ENCODE data around the gene GSS.

Gene GSS

DNA sequence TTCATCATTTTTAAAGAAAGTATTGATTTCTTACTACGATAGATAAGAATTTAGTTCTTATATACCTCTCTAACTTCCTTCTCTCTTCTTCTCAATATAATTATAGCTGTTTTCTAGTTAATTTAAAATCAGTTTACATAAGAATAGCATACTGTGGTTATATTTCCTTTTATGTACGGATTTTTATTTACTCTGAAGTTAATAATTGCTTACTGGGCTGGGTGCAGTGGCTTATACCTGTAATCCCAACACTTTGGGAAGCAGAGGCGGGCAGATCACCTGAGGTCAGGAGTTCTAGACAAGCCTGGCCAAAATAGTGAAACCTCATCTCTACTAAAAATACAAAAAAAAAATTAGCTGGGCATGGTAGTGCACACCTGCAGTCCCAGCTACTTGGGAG lies 69.5 kb downstream of the GSS start:
- H3K27ac ChIP-seq (ENCODE audit: low read depth, low read length, poor library complexity, severe bottlenecking) = no peak overlapping the region
- H3K79me2 ChIP-seq (ENCODE audit: insufficient read depth, low read length) = no peaks in the 10 kb centered on the region
- no peak overlapping the region for H3K4me2 ChIP-seq (ENCODE audit: low read length)
- no peaks in the 10 kb centered on the region for H3F3A ChIP-seq (ENCODE audit: insufficient read depth, low read length)
- H3K9me3 ChIP-seq (ENCODE audit: low read length) = no peaks in the 10 kb centered on the region
- no peak for TF ChIP-seq EZH2 (IDR thresholded peaks at IDR 0.05; ENCODE audit: borderline replicate concordance, low read length)
- TF ChIP-seq, protein P1, sequence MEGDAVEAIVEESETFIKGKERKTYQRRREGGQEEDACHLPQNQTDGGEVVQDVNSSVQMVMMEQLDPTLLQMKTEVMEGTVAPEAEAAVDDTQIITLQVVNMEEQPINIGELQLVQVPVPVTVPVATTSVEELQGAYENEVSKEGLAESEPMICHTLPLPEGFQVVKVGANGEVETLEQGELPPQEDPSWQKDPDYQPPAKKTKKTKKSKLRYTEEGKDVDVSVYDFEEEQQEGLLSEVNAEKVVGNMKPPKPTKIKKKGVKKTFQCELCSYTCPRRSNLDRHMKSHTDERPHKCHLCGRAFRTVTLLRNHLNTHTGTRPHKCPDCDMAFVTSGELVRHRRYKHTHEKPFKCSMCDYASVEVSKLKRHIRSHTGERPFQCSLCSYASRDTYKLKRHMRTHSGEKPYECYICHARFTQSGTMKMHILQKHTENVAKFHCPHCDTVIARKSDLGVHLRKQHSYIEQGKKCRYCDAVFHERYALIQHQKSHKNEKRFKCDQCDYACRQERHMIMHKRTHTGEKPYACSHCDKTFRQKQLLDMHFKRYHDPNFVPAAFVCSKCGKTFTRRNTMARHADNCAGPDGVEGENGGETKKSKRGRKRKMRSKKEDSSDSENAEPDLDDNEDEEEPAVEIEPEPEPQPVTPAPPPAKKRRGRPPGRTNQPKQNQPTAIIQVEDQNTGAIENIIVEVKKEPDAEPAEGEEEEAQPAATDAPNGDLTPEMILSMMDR (IDR thresholded peaks at IDR 0.05; ENCODE audit: low read length) = no peak
- no peaks in the 10 kb centered on the region for H3K4me1 ChIP-seq (ENCODE audit: insufficient read depth, low read length, severe bottlenecking)
- no peaks in the 10 kb centered on the region for H3K36me3 ChIP-seq (ENCODE audit: insufficient read depth, low read length)
- H3K4me3 ChIP-seq (ENCODE audit: low read depth, low read length, poor library complexity, severe bottlenecking) = no peak overlapping the region
- H3K27me3 ChIP-seq (ENCODE audit: insufficient read depth, low read length) = no peaks in the 10 kb centered on the region
- no peak overlapping the region for H2AFZ ChIP-seq (ENCODE audit: low read length)
- no peak overlapping the region for H3K9ac ChIP-seq (ENCODE audit: low read length)
- no peaks in the 10 kb centered on the region for H3K9me2 ChIP-seq (ENCODE audit: low read depth, low read length)
- no peaks in the 10 kb centered on the region for H4K20me1 ChIP-seq (ENCODE audit: insufficient read depth, low read length)

DNA sequence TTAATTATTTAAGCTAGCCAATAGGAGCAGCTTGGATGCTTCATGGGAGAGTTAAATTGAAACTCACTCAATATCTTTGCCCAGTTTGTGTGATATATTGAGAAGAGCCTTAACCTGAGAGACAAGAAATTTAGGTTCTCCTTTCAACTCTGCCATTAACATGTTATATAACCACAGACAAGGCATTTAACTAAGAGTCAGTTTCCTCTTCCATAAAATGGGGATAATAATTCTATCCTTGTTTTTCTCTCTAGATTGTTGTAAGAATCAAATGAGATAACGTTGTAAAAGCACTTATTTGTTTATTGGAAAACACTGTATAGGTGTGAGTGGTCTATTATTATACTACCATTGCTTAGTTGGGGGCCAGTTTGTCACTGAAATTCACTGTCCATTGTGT lies 71.3 kb downstream of the GSS start:
- no peak overlapping the region for H3K27ac ChIP-seq (ENCODE audit: low read depth, low read length, poor library complexity, severe bottlenecking)
- no peak overlapping the region for H3K4me2 ChIP-seq (ENCODE audit: low read length)
- no peak for TF ChIP-seq EZH2 (IDR thresholded peaks at IDR 0.05; ENCODE audit: borderline replicate concordance, low read length)
- TF ChIP-seq, protein P1 (IDR thresholded peaks at IDR 0.05; ENCODE audit: low read length) = no peak
- H3K27me3 ChIP-seq (ENCODE audit: insufficient read depth, low read length) = no peaks in the 10 kb centered on the region
- H3K79me2 ChIP-seq (ENCODE audit: insufficient read depth, low read length) = no peaks in the 10 kb centered on the region
- no peaks in the 10 kb centered on the region for H3F3A ChIP-seq (ENCODE audit: insufficient read depth, low read length)
- no peaks in the 10 kb centered on the region for H3K36me3 ChIP-seq (ENCODE audit: insufficient read depth, low read length)
- H3K9me2 ChIP-seq (ENCODE audit: low read depth, low read length) = no peaks in the 10 kb centered on the region
- H3K4me1 ChIP-seq (ENCODE audit: insufficient read depth, low read length, severe bottlenecking) = no peaks in the 10 kb centered on the region
- no peak overlapping the region for H3K4me3 ChIP-seq (ENCODE audit: low read depth, low read length, poor library complexity, severe bottlenecking)
- no peaks in the 10 kb centered on the region for H4K20me1 ChIP-seq (ENCODE audit: insufficient read depth, low read length)
- no peak overlapping the region for H3K9ac ChIP-seq (ENCODE audit: low read length)
- H3K9me3 ChIP-seq (ENCODE audit: low read length) = no peaks in the 10 kb centered on the region
- H2AFZ ChIP-seq (ENCODE audit: low read length) = no peak overlapping the region

- no peaks in the 10 kb centered on the region for H3K79me2 ChIP-seq (ENCODE audit: insufficient read depth, low read length)
- H3K9me2 ChIP-seq (ENCODE audit: low read depth, low read length) = no peaks in the 10 kb centered on the region
- H3F3A ChIP-seq (ENCODE audit: insufficient read depth, low read length) = no peaks in the 10 kb centered on the region
- no peaks in the 10 kb centered on the region for H3K36me3 ChIP-seq (ENCODE audit: insufficient read depth, low read length)
- no peak overlapping the region for H2AFZ ChIP-seq (ENCODE audit: low read length)
- no peak overlapping the region for H3K4me3 ChIP-seq (ENCODE audit: low read depth, low read length, poor library complexity, severe bottlenecking)
- H3K4me2 ChIP-seq (ENCODE audit: low read length) = no peak overlapping the region
- H3K9me3 ChIP-seq (ENCODE audit: low read length) = no peaks in the 10 kb centered on the region
- no peak overlapping the region for H3K9ac ChIP-seq (ENCODE audit: low read length)
- no peaks in the 10 kb centered on the region for H4K20me1 ChIP-seq (ENCODE audit: insufficient read depth, low read length)
- TF ChIP-seq, protein P1 (IDR thresholded peaks at IDR 0.05; ENCODE audit: low read length) = no peak
- TF ChIP-seq EZH2 (IDR thresholded peaks at IDR 0.05; ENCODE audit: borderline replicate concordance, low read length) = no peak
- H3K27me3 ChIP-seq (ENCODE audit: insufficient read depth, low read length) = no peaks in the 10 kb centered on the region
- no peak overlapping the region for H3K27ac ChIP-seq (ENCODE audit: low read depth, low read length, poor library complexity, severe bottlenecking)
- no peaks in the 10 kb centered on the region for H3K4me1 ChIP-seq (ENCODE audit: insufficient read depth, low read length, severe bottlenecking)
Observed at GRCh38 chr20:34883809-34884208, 71.8 kb downstream of the GSS start.

All from OCI-LY1 (cell line).